HG02571 (cell line): ENCODE measurements around the gene MBD3L5.
"Not testable (repeated sequence)": the region's sequence is repeated elsewhere in the genome, so short reads cannot be mapped to it uniquely, and the experiment has no call there.

ENCODE experiments used
- ATAC-seq: cut with Tn5 transposase; IDR thresholded peaks from one replicate; pipeline ENCODE4 v1.9.1; 2021; ENCODE audit warnings: mild to moderate bottlenecking, moderate library complexity; ENCODE audit not compliant: unreplicated experiment

Gene MBD3L5

GRCh38 chr19:7030278-7030677 lies at the start of gene MBD3L5:
MBD3L5 (plus strand) TSS chr19:7030578; CDS start chr19:7030612, 34 bp downstream.
- ATAC-seq = not testable (repeated sequence)

- ATAC-seq = no peak
Measured at GRCh38 chr19:6983448-6983847, 46.9 kb upstream of the MBD3L5 start.

GRCh38 chr19:6987850-6988249 lies 42.5 kb upstream of the MBD3L5 start:
- ATAC-seq = no peak

GRCh38 chr19:6988257-6988656 lies 42.1 kb upstream of the MBD3L5 start:
- no peak for ATAC-seq

GRCh38 chr19:6995054-6995453 lies 35.3 kb upstream of the MBD3L5 start:
- ATAC-seq = no peak

GRCh38 chr19:6996810-6997209 lies 33.6 kb upstream of the MBD3L5 start:
- ATAC-seq = no peak

GRCh38 chr19:6997679-6998445 lies 32.5 kb upstream of the MBD3L5 start:
- no peak for ATAC-seq

GRCh38 chr19:6999933-7000332 lies 30.4 kb upstream of the MBD3L5 start:
- no peak for ATAC-seq

GRCh38 chr19:7000333-7000732 lies 30.0 kb upstream of the MBD3L5 start:
- ATAC-seq = no peak

GRCh38 chr19:7000816-7001215 lies 29.6 kb upstream of the MBD3L5 start:
- no peak for ATAC-seq

- ATAC-seq = no peak
Measured at GRCh38 chr19:7004313-7004931, 26.0 kb upstream of the MBD3L5 start.

- no peak for ATAC-seq
Measured at GRCh38 chr19:7006135-7006704, 24.2 kb upstream of the MBD3L5 start.

GRCh38 chr19:7007859-7008258 lies 22.5 kb upstream of the MBD3L5 start:
- no peak for ATAC-seq

- ATAC-seq = no peak
Measured at GRCh38 chr19:7010722-7011593, 19.4 kb upstream of the MBD3L5 start.

GRCh38 chr19:7013678-7014077 lies 16.7 kb upstream of the MBD3L5 start:
- ATAC-seq = no peak

- no peak for ATAC-seq
Measured at GRCh38 chr19:7018828-7019227, 11.6 kb upstream of the MBD3L5 start.

- ATAC-seq = not testable (repeated sequence)
Measured at GRCh38 chr19:7021331-7021730, 9.0 kb upstream of the MBD3L5 start, which contains the start of gene MBD3L2B. MBD3L2B (minus strand) TSS chr19:7021431; CDS start chr19:7021397, 34 bp downstream.

GRCh38 chr19:7028790-7029189 lies 1.6 kb upstream of the MBD3L5 start:
- not testable (repeated sequence) for ATAC-seq

GRCh38 chr19:7040079-7040478 lies 9.7 kb downstream of the MBD3L5 start, which contains the start of gene MBD3L4:
MBD3L4 (minus strand) TSS chr19:7040179; CDS start chr19:7040144, 35 bp downstream.
- ATAC-seq = not testable (repeated sequence)

GRCh38 chr19:7041563-7041962 lies 11.2 kb downstream of the MBD3L5 start:
- not testable (repeated sequence) for ATAC-seq

GRCh38 chr19:7049021-7049420 lies 18.6 kb downstream of the MBD3L5 start, which contains the start of gene MBD3L2:
MBD3L2 (plus strand) TSS chr19:7049321; CDS start chr19:7049374, 53 bp downstream.
- ATAC-seq = not testable (repeated sequence)
